ENCODE data around the gene KIF14. TPM values are rescaled to one million over a fixed set of nuclear protein-coding genes. Genes with fewer than 3 reads are reported as not detected.

Gene KIF14
- polyA plus RNA-seq, 1 of the 3 experiments (the other 2 are of a cell fraction): 1.2 TPM

- CTCF ChIA-PET: interaction anchor here (1.3 kb wide), 1 partner anchor 38 kb away, joined by 5 read pairs; no protein-coding TSS in a partner anchor
- peak; percentile 15; the same call in 1 of the 2 replicates for TF ChIP-seq FOSL2 (IDR thresholded peaks at IDR 0.05; ENCODE audit: borderline replicate concordance, low read depth)
- TF ChIP-seq JUND (IDR thresholded peaks at IDR 0.05): 0 out of 2 replicates have a peak, but pooled peaks have one; percentile 2
- TF ChIP-seq USF1 (IDR thresholded peaks at IDR 0.05; ENCODE audit: borderline replicate concordance, low read depth): no peak
- TF ChIP-seq RFX5 (IDR thresholded peaks at IDR 0.05; ENCODE audit: low read length): no peak
- TF ChIP-seq RXRA (IDR thresholded peaks at IDR 0.05; ENCODE audit: borderline replicate concordance, low read depth): no peak
- H3K36me3 ChIP-seq (replicated peaks in 1 of 2; ENCODE audit: control insufficient read depth in 1 of 2, insufficient read depth in 2 of 2, low read length in 1 of 2): peaks cover 40 to 60% of the 10 kb centered on the region in 2 experiments
- H3K79me2 ChIP-seq (ENCODE audit: insufficient read depth): no peaks in the 10 kb centered on the region
- no peak overlapping the region for H3K4me2 ChIP-seq
- POLR2A ChIA-PET: no interaction called here
- no peak for DNase-seq
- no peaks in the 10 kb centered on the region for H3K9me3 ChIP-seq
- no peaks in the 10 kb centered on the region for H3K9me2 ChIP-seq
- H3K4me1 ChIP-seq (ENCODE audit: control insufficient read depth in 1 of 2, insufficient read depth in 2 of 2, low read depth in 1 of 2, low read length in 1 of 2): no peaks in the 10 kb centered on the region
- H3F3A ChIP-seq (replicated peaks; ENCODE audit: insufficient read depth): peaks cover 8% of the 10 kb centered on the region
- no peaks in the 10 kb centered on the region for H4K20me1 ChIP-seq (ENCODE audit: insufficient read depth)
- H3K4me3 ChIP-seq (ENCODE audit: low read depth in 2 of 2, low read length in 1 of 2): no peak overlapping the region
- no peaks in the 10 kb centered on the region for H3K27me3 ChIP-seq (ENCODE audit: insufficient read depth)
- H3K27ac ChIP-seq (ENCODE audit: low read depth in 2 of 2, low read length in 1 of 2): no peak overlapping the region
- WGBS (ENCODE audit: low lambda C conversion rate): 91% methylated on average over 1 of the region's 1 CpG
- H3K9ac ChIP-seq: no peak overlapping the region
- H2AFZ ChIP-seq (ENCODE audit: low read depth): no peak overlapping the region
These were observed 38.7 kb upstream of the KIF14 start for GRCh38 chr1:200659269-200659668.

GRCh38 chr1:200658037-200658818 lies 37.7 kb upstream of the KIF14 start:
- Histone ChIP-seq H2AFZ (ENCODE audit: low read depth) (no peak overlapping the region), H3K9me3 (no peaks in the 10 kb centered on the region), H3K79me2 (ENCODE audit: insufficient read depth) (no peaks in the 10 kb centered on the region), H3K4me2 (no peak overlapping the region), H3K4me1 (ENCODE audit: control insufficient read depth in 1 of 2, insufficient read depth in 2 of 2, low read depth in 1 of 2, low read length in 1 of 2) (no peaks in the 10 kb centered on the region), H3K36me3 (replicated peaks in 1 of 2; ENCODE audit: control insufficient read depth in 1 of 2, insufficient read depth in 2 of 2, low read length in 1 of 2) (peaks cover 32 to 58% of the 10 kb centered on the region in 2 experiments), H3K27ac (ENCODE audit: low read depth in 2 of 2, low read length in 1 of 2) (no peak overlapping the region), H3K9ac (no peak overlapping the region), H3F3A (replicated peaks; ENCODE audit: insufficient read depth) (peaks cover 8% of the 10 kb centered on the region), H3K4me3 (ENCODE audit: low read depth in 2 of 2, low read length in 1 of 2) (no peak overlapping the region), H3K27me3 (ENCODE audit: insufficient read depth) (no peaks in the 10 kb centered on the region), H4K20me1 (ENCODE audit: insufficient read depth) (no peaks in the 10 kb centered on the region), H3K9me2 (no peaks in the 10 kb centered on the region)
- DNase-seq: no peak
- ChIA-PET CTCF (interaction anchor here (1.3 kb wide), 1 partner anchor 145 kb away, joined by 3 read pairs; no protein-coding TSS in a partner anchor), POLR2A (no interaction called here)
- 94% methylated on average over 2 of the region's 4 CpGs for WGBS (ENCODE audit: low lambda C conversion rate)
- TF ChIP-seq RAD21 (IDR thresholded peaks at IDR 0.05; ENCODE audit: low read length) (no peak), SMC3 (IDR thresholded peaks at IDR 0.05; ENCODE audit: low read depth, low read length) (no peak), FOXM1 (IDR thresholded peaks at IDR 0.05; ENCODE audit: low read depth) (no peak), POLR2AphosphoS5 (IDR thresholded peaks at IDR 0.05; ENCODE audit: low read depth, low read length) (no peak), EZH2phosphoT487 (IDR thresholded peaks at IDR 0.05; ENCODE audit: borderline replicate concordance, low read depth) (no peak), IRF3 (IDR thresholded peaks at IDR 0.05; ENCODE audit: low read depth, low read length) (no peak), NRF1 (IDR thresholded peaks at IDR 0.05; ENCODE audit: low read depth, low read length) (no peak), REST (IDR thresholded peaks at IDR 0.05; ENCODE audit: low read depth, low read length) (no peak)

Data from SK-N-SH (cell line).